ENCODE data around the gene TGFBR2.
"Not testable (repeated sequence)": the region's sequence is repeated elsewhere in the genome, so short reads cannot be mapped to it uniquely, and the experiment has no call there.

Gene TGFBR2

DNA sequence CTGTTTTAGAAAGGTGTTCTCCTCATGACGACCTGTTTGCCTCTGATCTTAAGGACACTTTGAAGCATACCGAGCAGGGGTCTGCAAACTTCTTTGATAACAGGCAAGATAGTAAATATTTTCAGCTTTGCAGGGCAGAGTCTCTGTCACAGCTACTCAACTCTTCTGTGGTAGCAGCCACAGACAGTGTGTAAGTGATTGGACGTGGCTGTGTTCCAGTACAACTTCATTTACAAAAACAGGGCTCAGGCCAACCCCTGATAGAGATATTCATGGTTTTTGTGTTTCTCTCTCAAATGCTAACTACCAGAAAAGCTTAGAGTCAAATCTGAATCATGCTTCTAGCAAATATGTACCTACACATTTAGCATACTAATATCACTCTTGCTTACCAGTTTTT lies 51.5 kb downstream of the TGFBR2 start:
- no peak for DNase-seq (ENCODE audit: low spot score)

DNA sequence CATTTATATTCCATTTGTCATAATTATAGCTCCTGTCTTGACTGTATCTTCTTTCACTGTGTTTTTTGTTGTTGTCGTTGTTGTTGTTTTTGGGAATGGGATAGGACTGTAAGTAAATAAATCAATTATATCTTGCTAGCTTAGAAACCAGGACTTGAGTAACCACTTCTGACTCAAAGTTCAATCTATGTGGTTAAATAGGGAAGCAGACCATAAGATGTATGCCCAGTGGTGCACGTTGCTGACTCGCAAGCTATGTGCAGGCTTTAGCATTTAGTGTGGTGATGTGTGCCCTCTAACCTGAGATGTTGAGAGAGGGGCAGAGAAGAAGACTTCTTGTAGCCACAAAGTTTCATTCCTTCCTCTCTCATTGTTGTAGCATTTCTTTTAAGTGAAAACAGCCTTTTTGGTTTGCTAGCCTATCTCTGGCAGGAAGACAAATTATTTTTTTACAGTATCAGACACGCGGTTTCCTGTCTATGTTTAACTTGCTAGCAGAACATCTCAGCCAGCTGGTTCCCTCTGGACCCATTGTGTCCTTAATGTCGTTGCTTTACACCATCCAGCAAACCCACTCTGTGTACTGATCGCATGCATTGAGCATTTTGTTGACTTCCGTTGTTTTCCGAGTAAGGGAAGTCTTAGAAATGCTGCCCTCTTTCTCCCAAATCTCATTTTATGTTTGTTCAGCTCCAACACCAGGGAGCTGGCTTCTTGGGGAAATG lies 52.1 kb downstream of the TGFBR2 start:
- DNase-seq (ENCODE audit: low spot score): no peak

- no peak for DNase-seq (ENCODE audit: low spot score)
These were observed 53.1 kb downstream of the TGFBR2 start for GRCh38 chr3:30659270-30660130.

DNA sequence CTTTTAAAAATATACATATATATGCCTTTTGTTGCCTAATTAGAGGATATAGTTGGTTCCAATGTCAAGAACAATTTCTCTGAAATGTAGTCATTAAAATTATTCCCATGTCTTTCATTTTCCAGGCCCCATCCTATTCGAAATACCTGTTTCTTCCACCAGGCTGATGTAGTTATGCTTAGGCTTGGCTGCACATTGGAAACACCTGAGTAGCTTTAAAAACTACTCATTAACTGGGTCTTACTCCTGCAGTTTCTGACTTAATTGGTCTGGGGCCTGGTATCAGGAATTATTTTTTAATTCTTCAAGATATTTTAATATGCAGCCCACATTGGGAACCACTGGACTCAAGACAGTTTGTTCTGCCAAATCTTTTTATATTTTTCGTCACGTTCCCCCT lies 53.7 kb downstream of the TGFBR2 start:
- DNase-seq (ENCODE audit: low spot score): no peak

DNA sequence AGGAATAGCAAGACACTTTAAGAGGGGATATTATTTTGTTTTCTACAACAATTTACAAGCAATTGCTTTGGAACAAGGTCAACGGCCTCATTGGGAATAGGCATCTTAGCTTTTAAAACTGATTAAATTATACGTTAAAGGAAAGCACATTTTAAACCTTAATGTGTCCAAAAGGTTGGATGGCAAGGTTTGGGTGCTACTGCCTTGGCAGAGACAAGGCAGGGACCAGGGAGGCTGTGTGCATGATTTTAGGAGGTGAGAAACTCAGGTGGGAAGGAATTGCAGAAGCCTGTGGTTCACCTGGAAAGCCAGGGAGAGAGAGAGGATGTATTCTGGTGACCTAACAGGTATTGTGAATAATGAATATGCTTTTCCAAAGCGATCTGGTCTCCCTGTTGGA lies 54.3 kb downstream of the TGFBR2 start:
- no peak for DNase-seq (ENCODE audit: low spot score)

DNA sequence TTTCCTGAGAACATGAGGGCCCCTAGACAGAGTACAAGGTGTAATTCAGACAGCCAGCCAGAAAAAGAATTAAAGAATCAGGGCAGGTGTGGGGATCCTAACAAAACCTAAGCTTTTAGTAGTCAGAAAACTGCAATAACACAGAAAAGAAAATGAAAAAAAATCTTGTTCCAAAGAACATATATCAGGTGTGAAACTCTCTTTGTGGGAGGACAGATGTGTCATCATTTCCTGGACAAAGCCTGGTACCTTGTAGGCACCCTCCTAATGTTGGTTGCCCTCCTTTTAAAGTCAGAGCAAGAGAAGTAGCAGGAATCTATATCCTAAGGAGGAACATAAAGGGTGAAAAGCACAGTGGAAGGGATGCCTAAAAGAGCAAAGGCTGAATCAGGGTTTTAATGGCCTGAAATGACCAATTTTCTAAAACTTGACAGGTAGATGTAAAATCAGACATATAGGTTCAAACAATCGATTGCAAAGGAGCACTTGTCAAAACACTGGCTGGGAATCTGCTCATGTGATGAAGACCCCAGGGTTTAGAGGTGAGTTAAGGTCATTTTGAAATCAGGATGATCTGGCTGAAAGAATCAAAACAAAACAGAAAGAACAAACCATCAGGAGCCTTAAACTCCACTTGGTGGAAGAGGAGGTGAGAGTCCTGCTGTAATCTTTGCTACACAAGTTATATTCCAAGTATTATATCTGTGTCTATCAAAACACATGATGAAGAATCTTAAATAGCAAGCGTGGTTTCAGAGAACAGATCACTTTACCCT lies 54.9 kb downstream of the TGFBR2 start:
- DNase-seq (ENCODE audit: low spot score): no peak

DNA sequence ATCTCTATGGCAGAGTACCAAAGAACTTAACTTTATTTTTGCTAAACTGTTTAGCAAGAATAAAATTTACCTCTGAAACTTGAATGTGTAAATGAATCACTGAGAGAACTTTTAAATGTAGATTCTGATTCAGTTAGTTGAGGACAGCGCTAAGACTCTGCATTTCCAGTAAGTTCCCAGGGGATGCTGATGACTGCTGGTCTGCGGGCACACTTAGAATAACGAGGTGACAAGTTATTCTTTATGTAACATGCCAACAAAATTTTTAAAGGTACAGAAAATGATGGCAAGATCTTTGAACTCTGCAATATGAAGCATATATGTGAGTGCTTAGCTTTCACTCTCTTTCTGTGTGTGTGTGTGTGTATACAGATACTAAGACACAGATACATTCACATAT lies 56.4 kb downstream of the TGFBR2 start:
- no peak for DNase-seq (ENCODE audit: low spot score)

DNA sequence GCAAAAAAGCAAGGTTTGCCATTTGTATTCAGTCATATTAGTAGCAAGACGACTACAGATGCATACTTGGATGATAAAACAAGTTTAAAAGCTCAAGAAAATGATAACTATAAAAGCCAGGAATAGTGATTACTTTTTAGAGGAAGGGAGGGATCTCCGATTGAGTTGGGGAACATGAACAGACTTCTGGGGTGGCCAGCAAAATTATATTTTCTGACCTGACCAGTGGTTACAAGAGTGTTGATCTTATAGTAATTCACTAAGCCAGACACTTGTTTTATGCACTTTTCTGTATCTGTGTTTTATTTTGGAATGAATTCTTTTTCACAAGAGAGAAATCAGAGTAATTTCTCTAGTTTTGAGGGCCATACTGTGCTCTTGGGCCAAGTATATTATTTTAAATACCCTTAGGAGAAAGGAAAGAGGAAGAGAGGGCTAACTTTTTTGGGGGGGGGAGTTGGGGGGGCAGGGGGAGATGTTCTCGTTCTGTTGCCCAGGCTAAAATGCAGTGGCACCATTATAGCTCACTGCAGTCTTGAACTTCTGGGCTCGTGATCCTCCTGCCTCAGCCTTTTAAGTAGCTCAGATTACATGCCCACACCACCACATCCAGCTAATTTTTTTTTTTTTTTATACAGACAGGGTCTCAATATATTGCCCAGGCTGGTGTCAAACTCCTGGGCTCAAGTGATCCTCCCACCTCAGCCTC lies 57.3 kb downstream of the TGFBR2 start:
- no peak for DNase-seq (ENCODE audit: low spot score)

GRCh38 chr3:30664459-30664858 lies 58.1 kb downstream of the TGFBR2 start:
- no peak for DNase-seq (ENCODE audit: low spot score)

- DNase-seq (ENCODE audit: low spot score): no peak
These were observed 58.5 kb downstream of the TGFBR2 start for GRCh38 chr3:30664884-30665283.

GRCh38 chr3:30665539-30665938 lies 59.1 kb downstream of the TGFBR2 start:
- DNase-seq (ENCODE audit: low spot score): no peak

GRCh38 chr3:30666572-30667279 lies 60.3 kb downstream of the TGFBR2 start:
- DNase-seq (ENCODE audit: low spot score): no peak

- no peak for DNase-seq (ENCODE audit: low spot score)
These were observed 60.9 kb downstream of the TGFBR2 start for GRCh38 chr3:30667280-30667651.

DNA sequence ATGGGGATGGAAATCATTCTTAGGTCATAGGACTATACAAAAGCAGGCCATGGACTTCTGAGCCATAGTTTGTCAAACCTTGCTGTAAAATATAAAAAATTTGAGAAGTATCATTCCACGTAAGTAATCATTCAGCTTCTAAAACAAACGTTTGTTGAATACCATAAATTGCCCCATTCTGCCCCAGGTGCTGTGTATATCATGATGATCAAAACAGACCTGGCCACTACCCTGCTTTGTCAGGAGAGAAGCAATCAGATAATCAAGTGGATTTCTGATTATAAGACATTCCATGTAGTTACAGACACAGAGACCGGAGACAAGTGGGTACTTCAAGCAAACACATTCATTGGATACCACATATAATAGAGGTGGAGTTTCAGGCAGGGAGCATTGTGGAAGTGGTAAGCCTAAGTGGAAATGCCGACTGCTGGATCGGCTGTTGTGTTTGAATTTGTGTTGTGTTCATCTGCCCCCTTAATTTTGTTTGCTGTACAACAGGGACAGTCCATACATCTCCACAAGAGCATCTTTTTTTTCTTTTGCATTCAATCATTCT lies 61.7 kb downstream of the TGFBR2 start:
- no peak for DNase-seq (ENCODE audit: low spot score)

- DNase-seq (ENCODE audit: low spot score): not testable (repeated sequence)
These were observed 63.0 kb downstream of the TGFBR2 start for GRCh38 chr3:30669360-30669934.

- DNase-seq (ENCODE audit: low spot score): no peak
These were observed 63.9 kb downstream of the TGFBR2 start for GRCh38 chr3:30670292-30670691.

DNA sequence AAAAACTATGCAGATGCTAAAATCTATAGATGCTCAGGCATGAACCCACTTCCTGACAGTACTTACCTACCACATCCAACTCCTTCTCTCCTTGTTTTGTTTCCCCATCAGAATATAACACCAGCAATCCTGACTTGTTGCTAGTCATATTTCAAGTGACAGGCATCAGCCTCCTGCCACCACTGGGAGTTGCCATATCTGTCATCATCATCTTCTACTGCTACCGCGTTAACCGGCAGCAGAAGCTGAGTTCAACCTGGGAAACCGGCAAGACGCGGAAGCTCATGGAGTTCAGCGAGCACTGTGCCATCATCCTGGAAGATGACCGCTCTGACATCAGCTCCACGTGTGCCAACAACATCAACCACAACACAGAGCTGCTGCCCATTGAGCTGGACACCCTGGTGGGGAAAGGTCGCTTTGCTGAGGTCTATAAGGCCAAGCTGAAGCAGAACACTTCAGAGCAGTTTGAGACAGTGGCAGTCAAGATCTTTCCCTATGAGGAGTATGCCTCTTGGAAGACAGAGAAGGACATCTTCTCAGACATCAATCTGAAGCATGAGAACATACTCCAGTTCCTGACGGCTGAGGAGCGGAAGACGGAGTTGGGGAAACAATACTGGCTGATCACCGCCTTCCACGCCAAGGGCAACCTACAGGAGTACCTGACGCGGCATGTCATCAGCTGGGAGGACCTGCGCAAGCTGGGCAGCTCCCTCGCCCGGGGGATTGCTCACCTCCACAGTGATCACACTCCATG lies 65.3 kb downstream of the TGFBR2 start:
- DNase-seq (ENCODE audit: low spot score): no peak

- DNase-seq (ENCODE audit: low spot score): no peak
These were observed 65.9 kb downstream of the TGFBR2 start for GRCh38 chr3:30672287-30672735.

DNA sequence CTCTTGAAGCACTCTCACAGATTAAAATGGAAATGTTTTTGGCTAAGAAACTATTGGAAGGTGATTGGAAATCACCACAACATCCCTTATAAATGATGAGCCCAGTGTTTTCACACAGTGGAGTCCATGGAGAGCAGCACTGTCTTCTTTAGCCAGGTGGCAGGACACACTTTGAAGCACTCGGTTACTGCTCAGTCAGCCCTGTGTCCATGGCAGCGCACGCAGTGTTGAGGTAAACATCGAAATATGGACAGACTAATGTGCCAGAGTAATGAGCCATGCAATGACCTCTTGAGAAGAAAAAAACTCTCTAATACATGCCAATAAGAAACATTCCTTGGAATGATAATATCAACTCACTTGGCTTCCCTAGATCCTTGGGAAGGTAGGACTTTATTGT lies 66.6 kb downstream of the TGFBR2 start:
- no peak for DNase-seq (ENCODE audit: low spot score)

Data from cerebellar cortex (tissue), 1 donor.